Epithelial cell of esophagus (primary cell): ENCODE results near the gene OAT.
A peak's percentile ranks its signal among the peaks of the same experiment; 100 is the strongest.

ENCODE experiments used
- DNase-seq: peaks from one replicate; pipeline ENCODE4 v3.0.0; 2010; ENCODE audit warnings: low read depth
- H3K4me3 ChIP-seq: 2 replicates; pipeline ENCODE4 v1.5.1; 2011; ENCODE audit warnings: mild to moderate bottlenecking, low read length, control low read depth
- TF ChIP-seq, protein P1 (sequence below): IDR thresholded peaks from 2 replicates; pipeline ENCODE4 v1.5.1; 2011; ENCODE audit warnings: low read depth, mild to moderate bottlenecking, low read length, control low read depth, inconsistent platforms; ENCODE audit not compliant: insufficient read depth; ENCODE audit errors: missing control alignments

The OAT gene

DNA sequence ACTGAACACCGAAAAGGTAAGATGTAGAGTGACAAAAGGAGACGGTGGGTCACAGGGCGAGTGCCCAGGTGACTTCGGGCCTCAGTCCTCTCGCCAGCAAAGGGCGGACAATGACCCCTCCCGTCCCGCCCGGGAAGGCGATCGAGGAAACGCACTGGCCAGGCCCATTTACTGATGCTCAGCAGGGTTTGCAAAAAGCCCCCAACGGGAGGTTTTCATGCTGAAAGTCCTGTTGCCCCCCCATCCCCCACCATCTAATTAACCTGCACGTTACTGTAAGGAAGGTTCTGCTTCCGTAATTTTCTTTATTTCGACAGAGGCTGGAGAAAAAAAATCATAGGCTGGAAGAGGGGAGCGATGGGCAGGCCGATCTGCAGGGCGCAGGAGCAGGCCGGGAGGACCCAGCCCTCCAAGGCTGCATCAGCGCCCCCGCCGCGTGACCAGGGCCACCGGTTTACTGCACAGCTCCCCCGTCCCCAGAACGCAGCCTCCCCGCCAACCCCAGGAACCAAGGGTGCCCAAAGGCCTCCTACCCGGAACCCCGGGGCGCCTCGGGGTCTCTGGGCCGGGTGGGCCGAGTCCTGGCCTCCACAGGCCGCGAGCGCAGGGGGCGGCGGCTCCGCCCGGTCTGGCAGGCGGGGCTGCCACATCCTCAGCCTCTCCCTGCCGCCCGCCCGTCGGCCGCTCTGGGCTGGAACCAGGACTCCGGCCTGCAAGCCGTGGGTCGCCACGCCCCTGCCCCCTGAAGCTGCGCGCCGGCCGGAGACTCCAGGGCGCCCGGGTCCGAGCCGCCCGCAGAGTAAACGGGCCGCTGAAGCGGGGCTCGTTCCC is 613 bp downstream of the OAT start:
- TF ChIP-seq, protein P1, sequence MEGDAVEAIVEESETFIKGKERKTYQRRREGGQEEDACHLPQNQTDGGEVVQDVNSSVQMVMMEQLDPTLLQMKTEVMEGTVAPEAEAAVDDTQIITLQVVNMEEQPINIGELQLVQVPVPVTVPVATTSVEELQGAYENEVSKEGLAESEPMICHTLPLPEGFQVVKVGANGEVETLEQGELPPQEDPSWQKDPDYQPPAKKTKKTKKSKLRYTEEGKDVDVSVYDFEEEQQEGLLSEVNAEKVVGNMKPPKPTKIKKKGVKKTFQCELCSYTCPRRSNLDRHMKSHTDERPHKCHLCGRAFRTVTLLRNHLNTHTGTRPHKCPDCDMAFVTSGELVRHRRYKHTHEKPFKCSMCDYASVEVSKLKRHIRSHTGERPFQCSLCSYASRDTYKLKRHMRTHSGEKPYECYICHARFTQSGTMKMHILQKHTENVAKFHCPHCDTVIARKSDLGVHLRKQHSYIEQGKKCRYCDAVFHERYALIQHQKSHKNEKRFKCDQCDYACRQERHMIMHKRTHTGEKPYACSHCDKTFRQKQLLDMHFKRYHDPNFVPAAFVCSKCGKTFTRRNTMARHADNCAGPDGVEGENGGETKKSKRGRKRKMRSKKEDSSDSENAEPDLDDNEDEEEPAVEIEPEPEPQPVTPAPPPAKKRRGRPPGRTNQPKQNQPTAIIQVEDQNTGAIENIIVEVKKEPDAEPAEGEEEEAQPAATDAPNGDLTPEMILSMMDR: no peak
- peak; percentile 52 for DNase-seq
- peak overlapping the region; percentile 69 for H3K4me3 ChIP-seq

DNA sequence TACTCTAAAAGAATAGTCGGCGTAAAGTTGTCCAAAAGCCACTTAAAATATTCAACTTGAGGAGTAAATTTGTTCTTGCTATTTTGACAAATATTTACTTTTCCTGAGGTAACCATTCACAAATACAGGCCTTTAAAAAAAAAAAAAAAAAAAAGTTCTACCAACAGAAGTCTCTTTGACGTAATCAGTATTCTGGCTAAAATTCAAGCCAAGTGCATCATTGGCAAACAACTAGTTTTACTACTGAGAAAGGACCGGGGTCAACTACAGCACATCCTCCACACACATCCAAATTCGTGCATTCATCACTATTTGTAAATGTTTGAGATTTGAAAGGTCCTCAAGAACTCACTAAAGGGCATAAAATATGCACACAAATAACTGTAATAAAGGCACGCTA is 2.0 kb downstream of the OAT start:
- H3K4me3 ChIP-seq: no peak overlapping the region

DNA sequence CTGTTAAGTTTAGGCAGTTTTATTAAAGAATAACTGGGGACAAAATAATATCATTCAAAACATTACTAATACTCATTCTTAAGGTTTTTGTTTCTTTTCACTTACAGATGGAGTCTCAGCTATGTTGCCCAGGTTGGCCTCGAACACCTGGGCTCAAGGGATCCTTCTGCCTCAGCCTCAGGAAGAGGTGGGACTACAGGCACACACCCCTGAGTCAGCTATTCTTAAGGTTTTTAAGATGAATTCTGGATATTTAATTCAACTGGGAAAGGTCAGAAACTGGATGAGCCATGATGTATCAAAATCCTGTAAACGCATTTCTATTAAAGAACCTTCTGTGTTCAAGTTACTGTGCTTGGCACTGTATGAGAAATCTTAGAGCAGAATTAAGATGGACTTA is 3.5 kb downstream of the OAT start:
- TF ChIP-seq, protein P1: no peak
- no peak overlapping the region for H3K4me3 ChIP-seq
- DNase-seq: no peak

More for the DNA sequence above, 2.0 kb downstream of the OAT start:
- TF ChIP-seq, protein P1: no peak
- peak; percentile 19 for DNase-seq

DNA sequence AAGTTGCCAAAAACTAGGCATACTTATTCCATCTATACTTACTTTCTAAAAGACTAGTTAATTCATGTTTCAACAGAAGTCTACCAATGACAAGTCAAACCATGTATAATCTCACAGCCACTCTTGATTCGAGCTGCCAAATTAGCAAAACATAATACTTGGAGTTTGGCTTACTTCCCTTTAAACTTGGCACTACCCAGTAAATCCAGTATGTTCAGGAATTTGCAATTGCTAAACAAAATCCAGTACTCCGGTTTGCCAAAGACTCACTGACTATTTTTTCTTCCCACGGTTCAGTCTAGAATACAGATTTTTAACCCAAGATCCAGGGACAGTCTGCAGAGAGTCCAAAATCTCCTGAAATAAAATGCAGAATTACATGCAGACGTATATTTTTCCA is 4.6 kb downstream of the OAT start:
- H3K4me3 ChIP-seq: peak overlapping the region; percentile 16
- TF ChIP-seq, protein P1: no peak
- peak; percentile 53 for DNase-seq

DNA sequence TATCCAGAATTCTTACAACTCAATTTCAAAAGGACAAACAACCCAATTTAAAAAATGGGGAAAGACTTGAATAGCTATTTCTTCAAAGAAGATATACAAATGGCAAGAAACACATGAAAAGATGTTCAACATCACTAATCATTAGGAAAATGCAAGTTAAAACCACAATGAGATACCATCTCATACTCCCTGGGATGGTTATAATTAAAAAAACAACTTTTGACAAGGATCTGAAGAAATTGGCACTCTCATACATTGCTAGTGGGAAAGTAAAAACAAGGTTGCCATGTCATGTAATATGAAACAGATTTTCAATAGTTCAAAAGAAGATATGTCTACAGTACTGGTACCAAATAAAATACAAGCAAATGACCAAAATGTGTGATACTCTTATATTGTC is 9.0 kb downstream of the OAT start:
- DNase-seq: no peak
- TF ChIP-seq, protein P1: no peak
- H3K4me3 ChIP-seq: no peak overlapping the region

DNA sequence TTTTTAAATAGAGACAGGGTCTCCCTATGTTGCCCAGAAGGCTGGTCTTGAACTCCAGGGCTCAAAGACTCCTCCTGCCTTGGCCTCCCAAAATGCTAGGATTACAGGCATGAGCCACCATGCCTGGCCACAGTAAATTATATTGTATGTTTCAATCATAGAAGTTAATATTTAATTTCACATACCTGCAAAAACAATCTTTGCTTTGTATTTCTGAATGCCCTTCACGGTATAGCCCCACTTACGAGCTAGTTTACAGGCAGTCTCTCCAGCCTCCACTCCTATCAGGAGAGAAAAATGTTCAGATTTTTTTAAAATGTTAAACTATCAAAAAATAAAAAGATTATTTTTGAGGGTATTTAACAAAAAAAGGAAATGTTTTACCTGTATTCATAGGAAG is 10.4 kb downstream of the OAT start:
- no peak for DNase-seq
- TF ChIP-seq, protein P1: no peak
- no peak overlapping the region for H3K4me3 ChIP-seq

DNA sequence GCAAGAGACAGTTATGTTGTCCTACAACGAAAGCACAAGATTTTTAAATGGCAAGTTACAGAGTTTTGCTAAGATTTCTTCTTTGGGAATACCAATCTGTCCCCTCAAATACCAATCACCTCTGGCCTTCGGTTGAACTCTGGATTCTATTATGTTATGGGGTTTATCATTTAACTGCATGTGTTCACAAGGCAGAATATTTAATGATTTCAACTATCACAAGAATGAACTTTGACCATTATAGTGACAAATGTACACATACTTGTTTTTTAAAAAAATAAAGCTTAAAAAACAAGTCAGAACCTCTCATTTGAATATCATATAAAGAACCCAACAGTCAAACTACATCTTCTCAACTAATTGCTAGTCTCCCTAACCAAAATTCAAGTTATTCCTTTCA is 11.3 kb downstream of the OAT start:
- no peak for DNase-seq
- TF ChIP-seq, protein P1: no peak
- no peak overlapping the region for H3K4me3 ChIP-seq
